K562 (cell line): ENCODE results near the gene HOXB1. TPM values are rescaled to one million over a fixed set of nuclear protein-coding genes. Genes with fewer than 3 reads are reported as not detected.

ENCODE experiments used
- ATAC-seq: fragments of 200-7000 bp; cut with Tn5 transposase; 3 replicates; pipeline ENCODE4 v1.9.1; 2020; ENCODE audit warnings: moderate library complexity
- BruUV-seq: library from RNA; stranded (reverse); fragments of 400-500 nt; replicated peaks from 2 replicates; lab custom pipeline; 2021; lab: Mats Ljungman, UMichigan
- CTCF ChIA-PET: fragments of 300-600 bp; formaldehyde crosslinking; extraction: SDS; loops from one replicate; lab custom pipeline; 2021; ENCODE audit warnings: low intra/inter-chr PET ratio; lab: Yijun Ruan, JAX
- POLR2A ChIA-PET: fragments of 300-600, 350-650 bp; sonication (Branson Sonifier 250); formaldehyde crosslinking; extraction: SDS; loops from one replicate; lab custom pipeline; 2021; ENCODE audit warnings: antibody characterized with exemption, inconsistent platforms; lab: Yijun Ruan, JAX
- DNase-seq, 4 experiments: peaks; one replicate each; pipeline versions ENCODE4 v3.0.0 to v3.0.0-alpha.2; 2011 to 2018; ENCODE audit warnings: low spot score in 3 of 4, mixed read lengths in 3 of 4; ENCODE audit errors: extremely low read depth in 1 of 4
- FAIRE-seq: peaks from 2 replicates; lab custom pipeline; 2011; peaks lifted over from hg19 to GRCh38; lab: Jason Lieb, UNC
- H2AFZ ChIP-seq: 2 replicates; pipeline ENCODE4 v1.6.0; 2011; ENCODE audit warnings: low read depth, low read length, control low read depth, inconsistent platforms
- H3K27ac ChIP-seq: fragments of 200-600 bp; 3 replicates; pipeline ENCODE4 v1.8.0; 2011; ENCODE audit warnings: low read depth, mild to moderate bottlenecking, control low read depth, inconsistent platforms, low read length, moderate library complexity, mixed read lengths; ENCODE audit errors: extremely low read depth
- H3K27me3 ChIP-seq, 2 experiments: fragments of 300-600 bp in 1 of 2; 2 replicates in 1 of 2; 3 replicates in 1 of 2; pipeline versions ENCODE4 v1.6.0 to v1.8.0; 2011; ENCODE audit warnings: inconsistent platforms in 2 of 2, low read length in 2 of 2, mild to moderate bottlenecking in 1 of 2, mixed read lengths in 1 of 2, moderate library complexity in 1 of 2; ENCODE audit not compliant: control insufficient read depth in 2 of 2, insufficient read depth in 2 of 2
- H3K36me3 ChIP-seq: fragments of 300-600 bp; 3 replicates; pipeline ENCODE4 v1.8.0; 2011; ENCODE audit warnings: mild to moderate bottlenecking, low read length, inconsistent platforms; ENCODE audit not compliant: control insufficient read depth, insufficient read depth
- H3K4me1 ChIP-seq, 2 experiments: fragments of 200-600 bp in 1 of 2; replicated peaks in 1 of 2; 2 replicates in 1 of 2; 3 replicates in 1 of 2; pipeline versions ENCODE4 v1.5.1 to v1.8.0; 2011; ENCODE audit warnings: inconsistent platforms in 2 of 2, low read length in 2 of 2, mild to moderate bottlenecking in 1 of 2, mixed read lengths in 1 of 2, moderate library complexity in 1 of 2; ENCODE audit not compliant: control insufficient read depth in 2 of 2, insufficient read depth in 2 of 2
- H3K4me2 ChIP-seq: 2 replicates; pipeline ENCODE4 v1.6.1; 2011; ENCODE audit warnings: low read length, control low read depth, inconsistent platforms, mixed read lengths; ENCODE audit not compliant: insufficient read depth
- H3K4me3 ChIP-seq: fragments of 200-600 bp; sonication (generic), shearing (Covaris generic); 2 replicates; pipeline ENCODE4 v1.5.1; 2016; ENCODE audit warnings: control low read depth, inconsistent platforms
- H3K79me2 ChIP-seq: fragments of 200-600 bp; 3 replicates; pipeline ENCODE4 v1.8.0; 2011; ENCODE audit warnings: low read length, inconsistent platforms; ENCODE audit not compliant: control insufficient read depth, insufficient read depth
- H3K9ac ChIP-seq, 2 experiments: 2 replicates each; pipeline versions ENCODE4 v1.6.0 to v1.6.1; 2011; ENCODE audit warnings: low read depth in 2 of 2, low read length in 2 of 2, control low read depth in 1 of 2, inconsistent platforms in 1 of 2, mild to moderate bottlenecking in 1 of 2, mixed read lengths in 1 of 2; ENCODE audit not compliant: insufficient read depth in 1 of 2
- H3K9me1 ChIP-seq: one replicate; pipeline ENCODE4 v1.6.0; 2011; ENCODE audit warnings: inconsistent platforms, mild to moderate bottlenecking, low read length, moderate library complexity; ENCODE audit not compliant: control insufficient read depth, insufficient read depth
- H3K9me3 ChIP-seq: replicated peaks from 2 replicates; pipeline ENCODE4 v1.5.1; 2011; ENCODE audit warnings: low read depth, low read length, inconsistent platforms; ENCODE audit not compliant: control insufficient read depth, insufficient read depth
- H4K20me1 ChIP-seq: replicated peaks from 2 replicates; pipeline ENCODE4 v1.6.1; 2011; ENCODE audit warnings: low read length, inconsistent platforms, mixed read lengths; ENCODE audit not compliant: control insufficient read depth, insufficient read depth
- LARP7 ChIP-seq: fragments of 450-650 bp; IDR thresholded peaks from 2 replicates; pipeline ENCODE4 v1.6.1; 2016
- NRF1 ChIP-seq, 2 experiments: fragments of 450-650 bp; IDR thresholded peaks in 1 of 2; conservative IDR thresholded peaks in 1 of 2; 2 replicates each; pipeline ENCODE4 v1.6.1; 2014; ENCODE audit warnings: mild to moderate bottlenecking in 2 of 2
- WGBS: fragments of 100-300 bp; shearing (Covaris generic); methylation state at CpG from one replicate; pipeline ENCODE4 v1.1.6; 2016; ENCODE audit warnings: low coverage, mixed read lengths; ENCODE audit not compliant: insufficient coverage; ENCODE audit errors: missing lambda C conversion rate; 5-methylcytosine and 5-hydroxymethylcytosine counted together
- in situ Hi-C: fragments of 300-500 bp; cut with MboI; formaldehyde crosslinking; loops from 4 replicates; pipeline ENCODE4 v1.15.0; 2018; ENCODE audit warnings: inconsistent platforms, mixed read lengths
- intact Hi-C: fragments of 100-400 bp; cut with micrococcal nuclease; formaldehyde crosslinking; loops from 2 replicates; pipeline ENCODE4 v1.14.2; 2022
- polyA plus RNA-seq, 8 experiments: library from polyadenylated mRNA; depleted of rRNA in 4 of 8; stranded (reverse) in 5 of 8; unstranded in 3 of 8; fragments of >200 nt; fragmentation: Nextera tagmentation in 2 of 8; fragmentation: Illumina TruSeq in 1 of 8; extraction: Ambion mirVana in 2 of 8; extraction: Trizol in 1 of 8; gene quantifications; 2 replicates each; pipeline versions ENCODE4 v1.2.1 to v1.2.3, GENCODE V29; 2011 to 2014; ENCODE audit warnings: inconsistent platforms in 1 of 8, missing spikeins in 1 of 8
- total RNA-seq, 7 experiments: library from RNA; depleted of rRNA in 6 of 7; stranded (reverse); fragments of >200 nt in 6 of 7; fragmentation: Illumina TruSeq in 2 of 7; extraction: Trizol in 2 of 7; gene quantifications; 2 replicates each; pipeline versions ENCODE4 v1.2.1 to v1.2.3, GENCODE V29; 2011 to 2021; ENCODE audit warnings: low replicate concordance in 1 of 7
- TF ChIP-seq, protein P1 (sequence below): sonication (generic); formaldehyde crosslinking; IDR thresholded peaks from 2 replicates; pipeline ENCODE4 v1.5.0; 2020; ENCODE audit warnings: missing genetic modification reagents
- TF ChIP-seq, protein P2 (sequence below), 2 experiments: fragments of 450-650 bp; conservative IDR thresholded peaks; 2 replicates each; pipeline ENCODE4 v1.6.1; 2017; ENCODE audit warnings: mild to moderate bottlenecking in 2 of 2, moderate library complexity in 2 of 2

HOXB1 gene
- total and polyA plus RNA-seq, 9 of the 15 experiments (the other 6 are each of a cell fraction or from before 2014, with no cell fraction given): 0.04 TPM; not detected in 8

DNA sequence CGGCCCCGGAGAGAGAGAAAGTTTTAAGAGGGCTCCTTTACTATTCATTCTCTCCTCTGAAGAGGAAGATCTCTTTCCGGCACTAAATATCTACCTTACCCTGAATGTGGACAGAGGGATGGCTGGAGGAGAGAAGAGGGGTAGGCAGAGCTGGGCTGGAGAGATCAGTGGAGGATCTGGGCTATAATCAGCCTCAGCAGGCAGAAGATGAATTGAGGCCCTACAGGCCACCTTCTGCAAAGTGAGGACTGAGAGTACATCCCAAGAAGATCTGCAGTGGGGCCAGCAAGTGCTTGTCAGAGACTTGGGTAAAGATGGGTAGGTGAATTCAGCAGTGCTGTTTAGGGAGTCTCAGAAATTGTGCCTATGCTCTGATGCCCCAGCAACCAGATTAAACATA lies 6.5 kb upstream of the HOXB1 start:
- H3K27ac ChIP-seq: peak overlapping the region; percentile 54; the same call in 2 of the 3 replicates
- intact Hi-C loops: no loop called here

More for the DNA sequence above, 6.5 kb upstream of the HOXB1 start:
- 92% methylated on average over 3 of the region's 3 CpGs for WGBS
- no peaks in the 10 kb centered on the region for H3K9me1 ChIP-seq
- TF ChIP-seq, protein P1, sequence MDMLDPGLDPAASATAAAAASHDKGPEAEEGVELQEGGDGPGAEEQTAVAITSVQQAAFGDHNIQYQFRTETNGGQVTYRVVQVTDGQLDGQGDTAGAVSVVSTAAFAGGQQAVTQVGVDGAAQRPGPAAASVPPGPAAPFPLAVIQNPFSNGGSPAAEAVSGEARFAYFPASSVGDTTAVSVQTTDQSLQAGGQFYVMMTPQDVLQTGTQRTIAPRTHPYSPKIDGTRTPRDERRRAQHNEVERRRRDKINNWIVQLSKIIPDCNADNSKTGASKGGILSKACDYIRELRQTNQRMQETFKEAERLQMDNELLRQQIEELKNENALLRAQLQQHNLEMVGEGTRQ (CRISPR knock-in tag): no peak
- TF ChIP-seq LARP7: peak; percentile 17; the same call in 1 of the 2 replicates
- TF ChIP-seq, protein P2, sequence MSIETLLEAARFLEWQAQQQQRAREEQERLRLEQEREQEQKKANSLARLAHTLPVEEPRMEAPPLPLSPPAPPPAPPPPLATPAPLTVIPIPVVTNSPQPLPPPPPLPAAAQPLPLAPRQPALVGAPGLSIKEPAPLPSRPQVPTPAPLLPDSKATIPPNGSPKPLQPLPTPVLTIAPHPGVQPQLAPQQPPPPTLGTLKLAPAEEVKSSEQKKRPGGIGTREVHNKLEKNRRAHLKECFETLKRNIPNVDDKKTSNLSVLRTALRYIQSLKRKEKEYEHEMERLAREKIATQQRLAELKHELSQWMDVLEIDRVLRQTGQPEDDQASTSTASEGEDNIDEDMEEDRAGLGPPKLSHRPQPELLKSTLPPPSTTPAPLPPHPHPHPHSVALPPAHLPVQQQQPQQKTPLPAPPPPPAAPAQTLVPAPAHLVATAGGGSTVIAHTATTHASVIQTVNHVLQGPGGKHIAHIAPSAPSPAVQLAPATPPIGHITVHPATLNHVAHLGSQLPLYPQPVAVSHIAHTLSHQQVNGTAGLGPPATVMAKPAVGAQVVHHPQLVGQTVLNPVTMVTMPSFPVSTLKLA (conservative IDR thresholded peaks at IDR 0.05): 0 out of 4 replicates have a peak, but pooled peaks of 1 of the 2 experiments have one; percentile 28
- 0 out of 4 replicates have a peak, but pooled peaks of 1 of the 2 experiments have one; percentile 3 for TF ChIP-seq NRF1 (conservative IDR thresholded peaks at IDR 0.05 in 1 of 2, IDR thresholded peaks at IDR 0.05 in 1 of 2)
- TF ChIP-seq, all 486 proteins: peak for 3
- Histone ChIP-seq H3K9ac (no peak overlapping the region; a peak in 1 of 4 replicates), H2AFZ (no peak overlapping the region; the same call in 1 of the 2 replicates), H3K9me3 (no peaks in the 10 kb centered on the region), H3K4me1 (peaks cover 17 to 27% of the 10 kb centered on the region in 2 experiments), H3K36me3 (peaks cover 10% of the 10 kb centered on the region; the same call in 1 of the 3 replicates), H3K79me2 (peaks cover 26% of the 10 kb centered on the region), H3K4me2 (no peak overlapping the region; the same call in 1 of the 2 replicates), H3K27me3 (no peaks in the 10 kb centered on the region), H3K4me3 (no peak overlapping the region), H4K20me1 (no peaks in the 10 kb centered on the region)
- CTCF ChIA-PET: no interaction called here
- FAIRE-seq (no peak), DNase-seq (no peak), ATAC-seq (no peak)
- BruUV-seq: no TSS peak
- POLR2A ChIA-PET: interaction anchor here (0.6 to 1.9 kb wide), 3 partner anchors 10 to 129 kb away, joined by 3 to 8 read pairs (median 3); no protein-coding TSS in a partner anchor
- in situ Hi-C loops: no loop called here
